Testis (tissue), 2 donors: ENCODE measurements around the gene FAM193B.

Experiments used
- POLR2A ChIP-seq: fragments of 450-650 bp; IDR thresholded peaks from one replicate; pipeline ENCODE4 v1.6.1; 2017; ENCODE audit warnings: antibody characterized with exemption, mild to moderate bottlenecking, moderate library complexity
- TF ChIP-seq, protein P1 (sequence below), 3 experiments: fragments of 450-650 bp in 2 of 3; fragments of 200-600 bp in 1 of 3; sonication (generic) in 1 of 3; IDR thresholded peaks; one replicate each; pipeline ENCODE4 v1.5.1; 2016 to 2019; ENCODE audit warnings: antibody characterized with exemption in 3 of 3, mild to moderate bottlenecking in 2 of 3, moderate library complexity in 1 of 3

DNA sequence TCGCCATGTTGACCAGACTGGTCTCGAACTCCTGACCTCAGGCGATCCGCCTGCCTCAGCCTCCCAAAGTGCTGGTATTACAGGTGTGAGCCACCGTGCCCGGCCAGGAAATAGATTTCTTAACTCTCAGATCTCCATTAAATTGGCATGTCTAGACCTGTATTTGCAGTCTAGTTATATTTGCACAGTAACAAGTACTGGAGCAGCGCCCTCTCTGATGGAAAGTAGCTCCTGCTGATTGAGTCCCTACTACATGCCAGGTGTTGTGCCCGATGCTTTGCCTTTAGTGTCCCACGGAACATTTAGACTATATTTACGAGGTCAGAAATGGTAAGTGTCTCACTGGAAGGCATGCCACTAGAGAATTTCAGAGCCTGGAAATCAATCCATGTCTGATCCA is 21.8 kb upstream of the FAM193B start:
- TF ChIP-seq, protein P1, sequence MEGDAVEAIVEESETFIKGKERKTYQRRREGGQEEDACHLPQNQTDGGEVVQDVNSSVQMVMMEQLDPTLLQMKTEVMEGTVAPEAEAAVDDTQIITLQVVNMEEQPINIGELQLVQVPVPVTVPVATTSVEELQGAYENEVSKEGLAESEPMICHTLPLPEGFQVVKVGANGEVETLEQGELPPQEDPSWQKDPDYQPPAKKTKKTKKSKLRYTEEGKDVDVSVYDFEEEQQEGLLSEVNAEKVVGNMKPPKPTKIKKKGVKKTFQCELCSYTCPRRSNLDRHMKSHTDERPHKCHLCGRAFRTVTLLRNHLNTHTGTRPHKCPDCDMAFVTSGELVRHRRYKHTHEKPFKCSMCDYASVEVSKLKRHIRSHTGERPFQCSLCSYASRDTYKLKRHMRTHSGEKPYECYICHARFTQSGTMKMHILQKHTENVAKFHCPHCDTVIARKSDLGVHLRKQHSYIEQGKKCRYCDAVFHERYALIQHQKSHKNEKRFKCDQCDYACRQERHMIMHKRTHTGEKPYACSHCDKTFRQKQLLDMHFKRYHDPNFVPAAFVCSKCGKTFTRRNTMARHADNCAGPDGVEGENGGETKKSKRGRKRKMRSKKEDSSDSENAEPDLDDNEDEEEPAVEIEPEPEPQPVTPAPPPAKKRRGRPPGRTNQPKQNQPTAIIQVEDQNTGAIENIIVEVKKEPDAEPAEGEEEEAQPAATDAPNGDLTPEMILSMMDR (IDR thresholded peaks at IDR 0.05) = no peak
- TF ChIP-seq POLR2A = no peak
